ENCODE data around the gene ALG12. TPM values are rescaled to one million over a fixed set of nuclear protein-coding genes. Genes with fewer than 3 reads are reported as not detected.

The ALG12 gene
- total and polyA plus RNA-seq, 2 of the 13 experiments (the other 11 are each of a cell fraction or from before 2014, with no cell fraction given), result 7.8 to 15.8 TPM

GRCh38 chr22:49958931-49959781, 40.9 kb upstream of the ALG12 start (continued):
- TF ChIP-seq ZNF576 (CRISPR knock-in tag; IDR thresholded peaks at IDR 0.05) (no peak; the same call in 1 of the 2 replicates), REL (CRISPR knock-in tag; conservative IDR thresholded peaks at IDR 0.05) (0 out of 2 replicates have a peak, but pooled peaks have one; percentile 53), ZNF333 (CRISPR knock-in tag; IDR thresholded peaks at IDR 0.05; ENCODE audit: borderline replicate concordance) (no peak), JUN (CRISPR knock-in tag; IDR thresholded peaks at IDR 0.05) (no peak), ZNF407 (CRISPR knock-in tag; IDR thresholded peaks at IDR 0.05; ENCODE audit: not compliant biosample characterization) (no peak), ZNF317 (CRISPR knock-in tag; IDR thresholded peaks at IDR 0.05) (no peak), ZNF749 (CRISPR knock-in tag; IDR thresholded peaks at IDR 0.05; ENCODE audit: borderline replicate concordance) (no peak), TEAD2 (CRISPR knock-in tag; IDR thresholded peaks at IDR 0.05) (no peak), ZNF619 (CRISPR knock-in tag; IDR thresholded peaks at IDR 0.05) (0 out of 2 replicates have a peak, but pooled peaks have one; percentile 31), YEATS4 (CRISPR knock-in tag; IDR thresholded peaks at IDR 0.05; ENCODE audit: borderline replicate concordance) (no peak), ZNF577 (CRISPR knock-in tag; IDR thresholded peaks at IDR 0.05; ENCODE audit: borderline replicate concordance, low read depth) (no peak), MIER2 (CRISPR knock-in tag; IDR thresholded peaks at IDR 0.05) (peak; percentile 31; the same call in 1 of the 2 replicates), NPAS2 (CRISPR knock-in tag; IDR thresholded peaks at IDR 0.05; ENCODE audit: borderline replicate concordance) (0 out of 2 replicates have a peak, but pooled peaks have one; percentile 6), ZNF292 (CRISPR knock-in tag; IDR thresholded peaks at IDR 0.05; ENCODE audit: borderline replicate concordance, low read depth) (no peak), ZNF484 (CRISPR knock-in tag; IDR thresholded peaks at IDR 0.05; ENCODE audit: borderline replicate concordance, low read depth) (no peak), ZNF629 (CRISPR knock-in tag; conservative IDR thresholded peaks at IDR 0.05) (no peak), GMEB1 (CRISPR knock-in tag; IDR thresholded peaks at IDR 0.05; ENCODE audit: borderline replicate concordance) (peak; percentile 38; the same call in 1 of the 2 replicates), ZNF24 (IDR thresholded peaks at IDR 0.05) (no peak), ZNF446 (CRISPR knock-in tag; IDR thresholded peaks at IDR 0.05) (no peak)
